ENCODE data around the gene CTXND1. TPM values are rescaled to one million over a fixed set of nuclear protein-coding genes. Genes with fewer than 3 reads are reported as not detected.

CTXND1 gene
- total RNA-seq, 2 donors from 2014 or later, result 0.14 TPM; not detected in 1

DNA sequence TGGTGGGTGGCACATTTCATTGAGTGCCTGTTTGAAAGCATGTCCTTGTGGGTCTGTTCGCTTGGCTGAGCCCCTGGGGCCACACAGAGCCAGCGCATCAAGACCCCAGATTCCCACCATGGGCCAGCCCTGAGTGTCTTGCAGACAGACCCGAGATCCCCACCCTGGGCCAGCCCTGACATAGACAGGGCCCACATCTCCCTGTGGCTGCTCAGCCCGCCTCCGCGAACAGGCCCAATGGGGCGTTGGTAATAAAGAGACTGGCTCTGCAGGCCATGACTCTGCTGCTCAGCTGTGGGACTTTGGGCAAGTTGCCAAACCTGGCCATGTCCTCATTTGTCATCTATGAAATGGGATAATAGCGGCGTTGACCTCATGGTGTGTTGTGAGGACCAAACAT is 76.6 kb downstream of the CTXND1 start:
- H3K27me3 ChIP-seq (replicated peaks; ENCODE audit: insufficient read depth), result no peaks in the 10 kb centered on the region
- H3K27ac ChIP-seq, result peak overlapping the region; percentile 93 to 95
- ATAC-seq (ENCODE audit: insufficient number of reproducible peaks, low FRiP score, low read depth) (no peak), DNase-seq (ENCODE audit: low spot score) (no peak)
- peaks cover 25 to 69% of the 10 kb centered on the region in 2 donors for H3K4me1 ChIP-seq (ENCODE audit: control insufficient read depth in 1 of 2, low read depth in 2 of 2)
- TF ChIP-seq, protein P1, sequence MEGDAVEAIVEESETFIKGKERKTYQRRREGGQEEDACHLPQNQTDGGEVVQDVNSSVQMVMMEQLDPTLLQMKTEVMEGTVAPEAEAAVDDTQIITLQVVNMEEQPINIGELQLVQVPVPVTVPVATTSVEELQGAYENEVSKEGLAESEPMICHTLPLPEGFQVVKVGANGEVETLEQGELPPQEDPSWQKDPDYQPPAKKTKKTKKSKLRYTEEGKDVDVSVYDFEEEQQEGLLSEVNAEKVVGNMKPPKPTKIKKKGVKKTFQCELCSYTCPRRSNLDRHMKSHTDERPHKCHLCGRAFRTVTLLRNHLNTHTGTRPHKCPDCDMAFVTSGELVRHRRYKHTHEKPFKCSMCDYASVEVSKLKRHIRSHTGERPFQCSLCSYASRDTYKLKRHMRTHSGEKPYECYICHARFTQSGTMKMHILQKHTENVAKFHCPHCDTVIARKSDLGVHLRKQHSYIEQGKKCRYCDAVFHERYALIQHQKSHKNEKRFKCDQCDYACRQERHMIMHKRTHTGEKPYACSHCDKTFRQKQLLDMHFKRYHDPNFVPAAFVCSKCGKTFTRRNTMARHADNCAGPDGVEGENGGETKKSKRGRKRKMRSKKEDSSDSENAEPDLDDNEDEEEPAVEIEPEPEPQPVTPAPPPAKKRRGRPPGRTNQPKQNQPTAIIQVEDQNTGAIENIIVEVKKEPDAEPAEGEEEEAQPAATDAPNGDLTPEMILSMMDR (IDR thresholded peaks at IDR 0.05), result no peak
- H3K4me3 ChIP-seq, result no peak overlapping the region
- no peaks in the 10 kb centered on the region for H3K9me3 ChIP-seq
- H3K36me3 ChIP-seq, result no peaks in the 10 kb centered on the region

DNA sequence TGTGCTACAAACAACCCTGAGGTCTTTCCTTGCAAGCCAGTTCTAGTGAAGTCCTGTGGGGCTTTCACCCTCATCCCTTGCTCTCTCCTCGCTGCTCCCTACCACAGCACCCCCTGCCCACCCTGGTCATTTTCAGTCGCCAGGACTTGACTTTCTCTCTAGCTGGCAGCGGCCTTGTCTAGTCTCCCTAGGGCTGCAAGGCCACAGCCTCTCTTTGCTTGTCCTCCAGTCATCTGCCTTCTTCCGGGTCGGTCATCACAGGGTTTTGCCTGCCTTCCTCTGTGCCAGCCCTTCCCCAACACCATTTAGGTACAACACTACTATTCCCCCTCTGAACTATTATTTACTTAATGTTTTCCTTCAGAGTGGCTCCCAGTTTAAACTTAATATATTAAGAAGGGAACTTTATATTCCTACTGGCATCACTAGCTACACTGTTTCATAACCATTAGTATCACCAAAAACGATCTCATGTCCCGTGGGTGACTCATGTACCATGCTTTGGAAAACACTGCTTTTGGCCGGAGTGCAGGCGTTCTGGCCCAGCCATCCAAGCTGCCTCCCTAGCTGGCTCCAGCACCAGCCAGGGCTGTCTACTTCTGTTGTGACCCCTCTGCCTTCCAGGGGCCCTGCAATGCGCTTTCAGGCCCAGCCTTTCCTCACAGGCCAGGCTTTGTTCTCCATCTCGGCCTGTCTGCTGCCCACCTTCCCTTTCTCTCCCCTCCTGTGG is 77.8 kb downstream of the CTXND1 start:
- Histone ChIP-seq H3K4me3 (no peak overlapping the region), H3K36me3 (no peaks in the 10 kb centered on the region), H3K27ac (peak overlapping the region; percentile 93 to 95), H3K4me1 (ENCODE audit: control insufficient read depth in 1 of 2, low read depth in 2 of 2) (peaks cover 19 to 57% of the 10 kb centered on the region in 2 donors), H3K9me3 (no peaks in the 10 kb centered on the region), H3K27me3 (replicated peaks; ENCODE audit: insufficient read depth) (no peaks in the 10 kb centered on the region)
- TF ChIP-seq, protein P1 (IDR thresholded peaks at IDR 0.05), result no peak
- peak; percentile 92 for ATAC-seq (ENCODE audit: insufficient number of reproducible peaks, low FRiP score, low read depth)
- no peak for DNase-seq (ENCODE audit: low spot score)

DNA sequence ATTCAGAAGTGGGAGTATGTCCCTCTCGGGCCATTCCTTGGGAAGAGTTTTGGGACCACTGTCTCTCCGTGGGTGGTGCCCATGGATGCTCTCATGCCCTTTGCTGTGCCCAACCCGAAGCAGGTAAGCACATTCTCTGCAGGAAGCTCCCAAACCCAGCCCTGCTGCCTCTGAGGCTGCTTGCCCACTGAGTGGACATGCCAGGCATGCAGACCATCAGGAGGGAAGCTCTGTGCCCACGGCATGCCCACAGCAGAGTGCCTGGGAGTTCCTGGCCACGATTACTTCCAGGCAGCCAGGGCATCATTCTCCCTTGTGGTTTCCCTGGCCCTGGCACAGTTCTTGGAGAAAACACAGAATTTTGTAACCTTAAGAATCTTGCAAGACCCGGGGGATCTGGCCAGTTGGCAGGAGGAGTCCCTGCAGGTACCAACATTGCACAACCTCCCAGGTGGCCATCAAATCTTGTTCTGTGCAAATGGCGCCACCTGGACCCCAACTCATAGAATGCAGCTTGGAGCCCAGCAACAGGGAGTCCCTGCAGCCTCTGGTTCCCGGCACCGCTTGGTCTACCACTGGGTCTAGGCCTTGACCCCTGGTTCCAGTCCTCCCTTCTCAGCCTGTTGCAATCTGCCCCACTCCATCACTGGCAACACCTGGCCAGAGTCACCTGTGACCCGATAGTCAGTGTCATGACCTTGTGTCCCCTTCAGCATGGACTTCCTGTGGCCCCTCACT is 78.8 kb downstream of the CTXND1 start:
- peak; percentile 1 for ATAC-seq (ENCODE audit: insufficient number of reproducible peaks, low FRiP score, low read depth)
- peak overlapping the region; percentile 93 to 95 for H3K27ac ChIP-seq

DNA sequence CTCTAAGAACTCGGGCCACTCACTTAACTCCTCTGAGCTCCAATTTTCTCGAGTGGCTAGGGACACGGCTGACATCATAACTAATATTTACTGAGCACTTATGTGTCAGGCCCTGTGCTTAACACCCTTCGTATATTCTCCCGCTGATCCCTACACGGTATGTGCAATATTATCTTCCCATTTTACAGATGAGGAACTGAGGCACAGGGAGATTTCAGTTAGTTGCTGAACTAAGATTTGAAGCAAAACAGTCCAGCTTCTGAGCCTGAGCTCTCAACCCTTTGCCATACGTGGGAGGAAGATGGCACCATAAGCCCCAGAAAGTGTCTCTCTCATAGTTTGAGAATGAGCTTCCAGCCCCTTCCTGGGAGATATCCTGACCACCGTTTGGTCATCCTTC is 79.6 kb downstream of the CTXND1 start:
- Histone ChIP-seq H3K9me3 (no peaks in the 10 kb centered on the region), H3K27ac (peak overlapping the region; percentile 93 to 95), H3K27me3 (replicated peaks; ENCODE audit: insufficient read depth) (no peaks in the 10 kb centered on the region), H3K4me3 (no peak overlapping the region), H3K36me3 (peaks cover 5% of the 10 kb centered on the region), H3K4me1 (ENCODE audit: control insufficient read depth in 1 of 2, low read depth in 2 of 2) (peaks cover 19 to 42% of the 10 kb centered on the region in 2 donors)
- TF ChIP-seq, protein P1 (IDR thresholded peaks at IDR 0.05), result no peak
- DNase-seq (ENCODE audit: low spot score) (no peak), ATAC-seq (ENCODE audit: insufficient number of reproducible peaks, low FRiP score, low read depth) (no peak)

More for the DNA sequence above, 78.8 kb downstream of the CTXND1 start:
- TF ChIP-seq, protein P1 (IDR thresholded peaks at IDR 0.05), result peak; percentile 56
- H3K27me3 ChIP-seq (replicated peaks; ENCODE audit: insufficient read depth), result no peaks in the 10 kb centered on the region
- H3K9me3 ChIP-seq, result no peaks in the 10 kb centered on the region
- peaks cover 5% of the 10 kb centered on the region for H3K36me3 ChIP-seq
- DNase-seq (ENCODE audit: low spot score), result no peak
- peaks cover 19 to 47% of the 10 kb centered on the region in 2 donors for H3K4me1 ChIP-seq (ENCODE audit: control insufficient read depth in 1 of 2, low read depth in 2 of 2)
- H3K4me3 ChIP-seq, result no peak overlapping the region

DNA sequence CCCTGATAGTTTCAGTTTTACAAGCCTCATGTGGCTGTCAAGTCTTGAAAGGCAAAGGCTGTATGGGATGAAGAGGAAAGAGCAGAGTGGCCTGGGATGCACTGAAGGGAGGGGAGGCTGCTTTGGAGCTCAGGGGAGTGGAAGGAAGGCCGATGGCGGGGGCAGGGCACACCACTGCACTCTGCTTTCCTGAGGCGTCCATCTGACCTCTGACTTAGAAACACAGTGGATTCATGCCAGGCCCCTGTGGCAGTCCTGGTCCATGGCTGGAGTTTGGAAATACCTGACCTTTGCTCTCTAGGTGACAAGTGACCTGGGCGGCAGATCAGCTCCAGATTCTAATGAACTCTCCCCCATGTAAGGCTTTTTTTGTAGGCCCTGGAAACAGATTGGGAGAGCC is 80.2 kb downstream of the CTXND1 start:
- H3K36me3 ChIP-seq, result peaks cover 5% of the 10 kb centered on the region
- no peaks in the 10 kb centered on the region for H3K9me3 ChIP-seq
- H3K4me1 ChIP-seq (ENCODE audit: control insufficient read depth in 1 of 2, low read depth in 2 of 2), result peaks cover 19 to 42% of the 10 kb centered on the region in 2 donors
- no peaks in the 10 kb centered on the region for H3K27me3 ChIP-seq (replicated peaks; ENCODE audit: insufficient read depth)
- ATAC-seq (ENCODE audit: insufficient number of reproducible peaks, low FRiP score, low read depth), result no peak
- H3K27ac ChIP-seq, result peak overlapping the region in 1 of 2 donors; percentile 93
- TF ChIP-seq, protein P1 (IDR thresholded peaks at IDR 0.05), result no peak
- no peak for DNase-seq (ENCODE audit: low spot score)
- H3K4me3 ChIP-seq, result no peak overlapping the region

Data from thoracic aorta (tissue), 2 donors.